ENCODE results near the gene A1BG.

A1BG gene

GRCh38 chr19:58351558-58351878 lies 1.8 kb downstream of the A1BG start:
- peaks cover 14% of the 10 kb centered on the region for H3K79me2 ChIP-seq (ENCODE audit: insufficient read depth, low read length)
- H3K36me3 ChIP-seq (ENCODE audit: insufficient read depth, low read length) = no peaks in the 10 kb centered on the region
- H3K9me3 ChIP-seq (ENCODE audit: insufficient read depth, low read depth, low read length) = no peaks in the 10 kb centered on the region
- no peak overlapping the region for H2AFZ ChIP-seq (ENCODE audit: low read length)
- H3K4me1 ChIP-seq (ENCODE audit: insufficient read depth, low read length, poor library complexity, severe bottlenecking) = peaks cover 18% of the 10 kb centered on the region
- no peaks in the 10 kb centered on the region for H3K27me3 ChIP-seq (ENCODE audit: insufficient read depth, low read length, poor library complexity, severe bottlenecking)
- no peak overlapping the region for H3K4me3 ChIP-seq (ENCODE audit: low read length, poor library complexity, severe bottlenecking)
- no peaks in the 10 kb centered on the region for H3K9me2 ChIP-seq (replicated peaks; ENCODE audit: low read depth, low read length)
- H3F3A ChIP-seq (ENCODE audit: low read depth) = no peaks in the 10 kb centered on the region
- no peaks in the 10 kb centered on the region for H4K20me1 ChIP-seq (ENCODE audit: insufficient read depth, low read length, poor library complexity, severe bottlenecking)
- H3K4me2 ChIP-seq (ENCODE audit: low read depth, low read length, poor library complexity, severe bottlenecking) = no peak overlapping the region
- no peak overlapping the region for H3K9ac ChIP-seq (ENCODE audit: low read depth, low read length, poor library complexity, severe bottlenecking)
- TF ChIP-seq EZH2phosphoT487 (IDR thresholded peaks at IDR 0.05; ENCODE audit: borderline replicate concordance) = no peak
- no peak for TF ChIP-seq CTCF (conservative IDR thresholded peaks at IDR 0.05; ENCODE audit: low read length)

GRCh38 chr19:58350871-58351557 lies 2.3 kb downstream of the A1BG start:
- H3K9ac ChIP-seq (ENCODE audit: low read depth, low read length, poor library complexity, severe bottlenecking) = no peak overlapping the region
- H3K79me2 ChIP-seq (ENCODE audit: insufficient read depth, low read length) = peaks cover 19% of the 10 kb centered on the region
- H3K27me3 ChIP-seq (ENCODE audit: insufficient read depth, low read length, poor library complexity, severe bottlenecking) = no peaks in the 10 kb centered on the region
- no peak overlapping the region for H3K4me3 ChIP-seq (ENCODE audit: low read length, poor library complexity, severe bottlenecking)
- H3K4me2 ChIP-seq (ENCODE audit: low read depth, low read length, poor library complexity, severe bottlenecking) = no peak overlapping the region
- TF ChIP-seq EZH2phosphoT487 (IDR thresholded peaks at IDR 0.05; ENCODE audit: borderline replicate concordance) (no peak), CTCF (conservative IDR thresholded peaks at IDR 0.05; ENCODE audit: low read length) (no peak)
- no peaks in the 10 kb centered on the region for H3F3A ChIP-seq (ENCODE audit: low read depth)
- H3K9me3 ChIP-seq (ENCODE audit: insufficient read depth, low read depth, low read length) = no peaks in the 10 kb centered on the region
- H3K4me1 ChIP-seq (ENCODE audit: insufficient read depth, low read length, poor library complexity, severe bottlenecking) = peaks cover 18% of the 10 kb centered on the region
- H3K36me3 ChIP-seq (ENCODE audit: insufficient read depth, low read length) = no peaks in the 10 kb centered on the region
- no peaks in the 10 kb centered on the region for H4K20me1 ChIP-seq (ENCODE audit: insufficient read depth, low read length, poor library complexity, severe bottlenecking)
- H2AFZ ChIP-seq (ENCODE audit: low read length) = no peak overlapping the region
- H3K9me2 ChIP-seq (replicated peaks; ENCODE audit: low read depth, low read length) = no peaks in the 10 kb centered on the region

DNA sequence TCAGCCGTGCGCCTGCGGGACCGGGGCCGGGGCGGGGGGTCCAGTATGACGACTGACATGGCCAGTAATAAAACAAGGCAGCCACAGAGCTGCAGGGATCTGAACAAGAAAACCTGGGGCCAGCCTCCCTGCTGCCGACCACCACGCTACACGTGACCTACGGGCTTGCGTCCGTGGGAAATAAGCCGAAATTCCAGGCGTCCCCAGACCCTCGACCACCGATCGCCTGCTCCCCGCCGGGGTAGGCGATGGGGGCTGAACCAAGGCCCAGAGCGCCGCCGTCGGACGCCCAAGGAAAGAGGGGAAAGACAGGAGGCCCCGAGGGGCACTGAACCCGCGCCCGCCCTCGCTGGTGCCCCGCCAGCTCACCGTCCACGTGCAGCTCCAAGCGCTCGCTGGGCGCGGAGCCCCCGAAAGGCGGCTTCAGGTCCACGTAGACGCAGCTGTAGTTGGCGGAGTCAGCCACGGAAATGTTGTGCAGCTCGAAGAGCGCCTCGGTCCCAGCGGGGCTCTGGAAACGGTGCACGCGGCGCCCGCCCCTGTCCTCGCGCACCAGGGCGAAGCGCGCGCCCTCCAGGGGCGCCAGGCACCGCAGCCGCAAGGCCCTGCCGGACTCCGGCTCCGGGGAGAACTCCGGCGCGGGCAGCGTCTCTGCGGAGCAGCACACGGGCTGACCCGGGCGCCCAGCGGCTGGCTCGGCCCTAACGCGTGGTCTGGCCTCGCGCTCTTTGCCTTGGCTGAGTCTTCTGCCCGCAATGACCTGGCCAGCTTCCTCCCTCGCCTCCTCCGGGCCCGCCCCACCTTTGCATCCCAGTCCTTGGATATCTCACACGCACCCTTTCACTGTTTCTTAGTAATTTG lies 3.1 kb downstream of the A1BG start:
- no peak overlapping the region for H3K9ac ChIP-seq (ENCODE audit: low read depth, low read length, poor library complexity, severe bottlenecking)
- H3K9me2 ChIP-seq (replicated peaks; ENCODE audit: low read depth, low read length) = no peaks in the 10 kb centered on the region
- H3K79me2 ChIP-seq (ENCODE audit: insufficient read depth, low read length) = peaks cover 25% of the 10 kb centered on the region
- H4K20me1 ChIP-seq (ENCODE audit: insufficient read depth, low read length, poor library complexity, severe bottlenecking) = no peaks in the 10 kb centered on the region
- H3K4me1 ChIP-seq (ENCODE audit: insufficient read depth, low read length, poor library complexity, severe bottlenecking) = peaks cover 23% of the 10 kb centered on the region
- H3K27me3 ChIP-seq (ENCODE audit: insufficient read depth, low read length, poor library complexity, severe bottlenecking) = no peaks in the 10 kb centered on the region
- H3K9me3 ChIP-seq (ENCODE audit: insufficient read depth, low read depth, low read length) = no peaks in the 10 kb centered on the region
- no peak for TF ChIP-seq EZH2phosphoT487 (IDR thresholded peaks at IDR 0.05; ENCODE audit: borderline replicate concordance)
- no peaks in the 10 kb centered on the region for H3K36me3 ChIP-seq (ENCODE audit: insufficient read depth, low read length)
- H3K4me3 ChIP-seq (ENCODE audit: low read length, poor library complexity, severe bottlenecking) = no peak overlapping the region
- no peaks in the 10 kb centered on the region for H3F3A ChIP-seq (ENCODE audit: low read depth)
- H3K4me2 ChIP-seq (ENCODE audit: low read depth, low read length, poor library complexity, severe bottlenecking) = no peak overlapping the region
- H2AFZ ChIP-seq (ENCODE audit: low read length) = no peak overlapping the region

Measured in Loucy (cell line).